Measurements from ENCODE around the gene MBTD1.
"Not testable (repeated sequence)": the region's sequence is repeated elsewhere in the genome, so short reads cannot be mapped to it uniquely, and the experiment has no call there.

The MBTD1 gene

DNA sequence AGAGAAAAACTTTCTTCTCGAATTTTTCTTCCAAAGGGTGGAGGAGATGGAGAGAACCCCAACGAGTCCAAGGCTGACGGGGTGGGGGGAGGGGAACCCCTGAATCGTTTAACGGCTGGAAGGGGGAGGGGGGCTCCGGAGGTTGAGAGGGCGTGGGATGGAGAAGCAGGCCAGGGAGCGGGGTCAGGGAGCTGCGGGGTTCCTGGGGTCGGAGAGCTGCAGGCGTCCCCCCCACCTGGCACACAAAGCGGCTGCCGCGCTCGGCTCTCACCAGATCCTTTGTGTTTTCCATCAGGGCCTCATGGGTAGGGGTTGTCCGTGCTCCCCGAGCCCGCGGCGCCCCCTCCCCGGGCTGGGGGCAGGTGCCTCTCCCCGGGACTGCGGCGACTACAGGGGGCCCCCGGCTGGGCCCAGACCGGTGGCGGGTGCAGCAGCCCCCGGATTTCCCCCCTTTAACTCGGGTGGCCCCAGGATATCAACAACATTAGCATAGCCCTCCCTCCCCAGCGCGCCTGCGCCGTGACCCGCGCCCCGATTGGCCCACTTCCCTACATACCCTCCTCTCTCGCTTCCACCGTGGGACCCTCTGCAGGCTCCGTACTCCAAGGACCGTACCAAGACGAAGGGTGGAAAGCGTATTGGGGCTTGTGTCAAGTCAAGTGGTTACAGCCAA, at the start of gene MBTD1:
Gene MBTD1 (minus strand): TSS at position 486 of the 673 bp plus-strand sequence. CDS start 34,888 bp downstream, outside the sequence.
- DNase-seq (ENCODE audit: low read depth in 2 of 2): peak; percentile 96

DNA sequence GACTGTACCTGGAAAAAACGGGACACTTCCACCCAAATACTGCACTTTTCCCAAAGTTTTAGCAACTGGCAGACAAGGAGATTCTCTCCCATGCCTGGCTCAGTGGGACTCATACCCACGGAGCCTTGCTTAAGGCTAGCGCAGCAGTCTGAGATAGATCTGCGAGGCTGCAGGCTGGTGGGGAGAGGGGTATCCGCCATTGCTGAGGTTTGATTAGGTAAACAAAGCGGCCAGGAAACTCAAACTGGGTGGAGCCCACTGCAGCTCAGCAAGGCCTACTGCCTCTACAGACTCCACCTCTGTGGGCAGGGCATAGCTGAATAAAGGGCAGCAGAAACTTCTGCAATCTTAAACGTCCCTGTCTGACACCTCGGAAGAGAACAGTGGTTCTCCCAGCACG, 45.3 kb upstream of the MBTD1 start:
- no peak for DNase-seq (ENCODE audit: low read depth in 2 of 2)

DNA sequence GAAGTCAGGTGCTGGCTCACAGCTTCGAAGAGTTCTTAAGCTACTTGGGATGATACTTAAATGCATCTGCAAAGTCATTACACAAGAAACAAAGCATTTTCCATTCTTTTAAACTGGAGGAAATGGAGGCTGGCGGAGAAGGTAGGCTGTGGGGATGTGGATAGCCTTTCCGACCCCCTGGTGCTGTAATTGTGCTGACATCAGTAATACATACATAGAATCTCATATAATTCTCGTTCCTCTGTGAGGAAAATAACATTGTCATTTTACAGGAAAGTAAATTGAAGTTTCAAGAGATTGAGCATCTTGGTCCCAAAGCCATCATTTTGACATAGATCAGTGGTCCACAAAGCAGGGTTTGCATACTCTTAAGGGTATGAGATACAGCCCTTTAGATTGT, 40.0 kb upstream of the MBTD1 start:
- no peak for DNase-seq (ENCODE audit: low read depth in 2 of 2)

DNA sequence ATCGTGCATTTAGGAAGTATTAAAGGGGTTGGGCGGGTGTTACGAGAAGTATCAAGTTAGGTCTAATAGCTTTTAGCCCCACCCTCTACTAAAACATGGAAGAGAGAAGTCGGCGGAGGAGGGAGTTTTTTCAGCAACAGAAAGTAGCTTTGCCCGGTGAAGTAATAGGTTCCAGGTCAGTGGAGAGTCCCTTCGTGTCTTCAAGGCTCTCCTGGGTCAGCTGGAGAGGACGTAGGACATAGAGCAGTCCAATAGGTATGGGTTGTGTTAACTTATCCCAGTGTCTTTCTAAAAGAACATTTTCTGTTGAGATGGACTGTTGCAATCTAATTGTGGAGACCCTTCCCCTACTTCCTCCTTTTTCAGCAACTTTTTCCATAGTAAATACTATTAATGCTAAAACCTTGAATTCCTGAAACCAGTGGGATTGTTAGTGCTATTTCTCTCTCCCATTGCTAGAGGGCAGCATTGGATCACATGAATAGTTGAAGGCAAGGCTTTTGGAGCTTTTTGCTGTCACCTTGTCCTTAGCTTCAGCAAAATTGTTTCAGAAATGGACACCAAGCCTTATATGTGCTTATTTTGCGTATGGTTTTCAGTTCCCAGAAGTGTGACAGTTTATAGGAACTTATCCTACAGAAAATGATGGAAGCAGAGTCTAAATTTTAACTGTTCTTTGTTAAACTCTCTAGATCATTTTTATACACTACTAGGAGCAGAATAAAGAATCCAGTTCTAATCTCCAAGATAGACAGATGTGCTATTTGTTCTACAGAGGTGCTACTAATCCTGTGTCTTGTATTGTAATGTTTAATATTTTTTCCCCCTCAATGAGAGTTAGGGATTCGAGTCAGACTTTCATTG, 38.9 kb upstream of the MBTD1 start:
- DNase-seq (ENCODE audit: low read depth in 2 of 2): peak; percentile 13 to 18

DNA sequence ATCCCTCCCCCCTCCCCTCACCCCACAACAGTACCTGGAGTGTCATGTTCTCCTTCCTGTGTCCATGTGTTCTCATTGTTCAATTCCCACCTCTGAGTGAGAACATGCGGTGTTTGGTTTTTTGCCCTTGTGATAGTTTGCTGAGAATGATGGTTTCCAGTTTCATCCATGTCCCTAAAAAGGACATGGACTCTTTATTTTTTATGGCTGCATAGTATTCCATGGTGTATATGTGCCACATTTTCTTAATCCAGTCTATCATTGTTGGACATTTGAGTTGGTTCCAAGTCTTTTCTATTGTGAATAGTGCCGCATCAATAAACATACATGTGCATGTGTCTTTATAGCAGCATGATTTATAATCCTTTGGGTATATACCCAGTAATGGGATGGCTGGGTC, 34.5 kb upstream of the MBTD1 start:
- not testable (repeated sequence) for DNase-seq (ENCODE audit: low read depth in 2 of 2)

DNA sequence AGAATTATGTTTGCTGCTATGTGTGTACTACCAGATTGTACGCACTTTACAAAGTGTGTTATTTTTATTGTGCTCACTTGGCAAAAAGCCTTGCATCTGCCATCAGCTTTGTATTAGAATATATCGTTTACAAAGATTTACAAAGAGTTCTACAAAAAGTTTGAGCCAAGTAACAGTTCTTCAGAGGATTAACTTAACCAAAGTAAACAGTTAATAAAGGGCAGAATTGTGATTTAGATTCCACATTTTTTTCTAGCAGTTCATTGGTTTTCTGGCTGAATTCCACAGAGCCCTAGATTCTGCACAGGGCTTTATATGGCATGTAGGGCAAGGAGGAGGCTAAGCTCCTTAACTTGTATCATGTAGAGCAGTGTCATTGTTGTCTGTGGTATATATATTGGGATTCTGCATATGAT, 29.9 kb upstream of the MBTD1 start:
- DNase-seq (ENCODE audit: low read depth in 2 of 2): peak; percentile 17 to 27

DNA sequence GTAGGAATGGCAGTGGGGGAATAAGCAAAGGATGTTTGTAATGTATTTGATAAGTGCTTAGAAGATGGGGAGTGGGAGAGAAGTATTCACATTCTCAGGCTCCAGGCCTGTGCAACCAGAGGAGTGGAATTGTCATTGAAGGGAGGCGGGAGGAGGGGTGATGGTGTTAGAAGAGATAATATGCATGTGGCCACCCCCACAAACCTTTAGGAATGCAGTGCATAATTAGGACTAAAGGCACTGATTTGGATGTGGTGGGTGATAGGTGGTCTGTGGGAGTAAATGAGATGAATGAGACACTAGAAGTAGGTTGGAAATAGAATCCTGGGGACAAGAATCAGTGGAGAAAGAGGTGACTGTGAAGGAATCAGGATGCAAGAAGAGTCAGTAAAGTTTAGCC, 27.6 kb upstream of the MBTD1 start:
- no peak for DNase-seq (ENCODE audit: low read depth in 2 of 2)

DNA sequence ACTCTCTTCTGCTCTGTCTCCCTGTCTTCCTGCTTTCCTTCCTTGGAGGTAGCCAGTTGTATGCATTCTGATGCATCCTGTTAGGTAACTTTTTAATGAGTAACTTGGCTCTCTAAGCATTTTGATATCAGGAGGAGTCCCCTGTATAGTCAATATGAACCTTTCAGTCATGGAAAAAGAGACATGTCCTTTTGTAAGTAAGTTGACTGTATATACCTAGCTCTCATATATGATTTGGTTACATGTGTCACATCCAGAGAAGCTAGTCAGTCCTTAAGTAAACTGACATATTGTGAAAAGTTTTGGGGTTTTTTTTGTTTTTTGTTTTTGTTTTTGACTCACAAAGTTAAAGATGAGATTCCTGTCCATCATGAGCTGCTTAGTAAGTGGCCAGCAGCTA, 19.3 kb upstream of the MBTD1 start:
- no peak for DNase-seq (ENCODE audit: low read depth in 2 of 2)

DNA sequence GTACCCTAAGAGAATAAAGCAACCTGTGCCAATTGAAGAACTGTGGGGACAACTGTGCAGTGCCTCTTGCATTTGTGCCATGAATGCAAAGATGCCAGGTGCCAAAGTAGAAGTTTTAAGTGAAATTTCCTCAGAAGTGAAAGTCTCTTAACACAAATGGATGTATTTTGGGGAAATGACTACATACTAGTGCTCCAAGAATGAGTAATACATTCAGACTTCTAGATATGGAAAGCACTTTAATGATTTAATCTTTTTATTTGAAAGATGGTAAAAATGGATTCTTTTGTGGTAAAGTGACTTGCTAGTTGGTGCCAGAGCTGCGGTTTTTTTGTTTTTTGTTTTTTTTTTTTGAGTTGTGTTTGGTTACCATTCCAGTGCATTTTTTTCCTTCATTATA, 15.5 kb upstream of the MBTD1 start:
- DNase-seq (ENCODE audit: low read depth in 2 of 2): peak; percentile 61 to 66

DNA sequence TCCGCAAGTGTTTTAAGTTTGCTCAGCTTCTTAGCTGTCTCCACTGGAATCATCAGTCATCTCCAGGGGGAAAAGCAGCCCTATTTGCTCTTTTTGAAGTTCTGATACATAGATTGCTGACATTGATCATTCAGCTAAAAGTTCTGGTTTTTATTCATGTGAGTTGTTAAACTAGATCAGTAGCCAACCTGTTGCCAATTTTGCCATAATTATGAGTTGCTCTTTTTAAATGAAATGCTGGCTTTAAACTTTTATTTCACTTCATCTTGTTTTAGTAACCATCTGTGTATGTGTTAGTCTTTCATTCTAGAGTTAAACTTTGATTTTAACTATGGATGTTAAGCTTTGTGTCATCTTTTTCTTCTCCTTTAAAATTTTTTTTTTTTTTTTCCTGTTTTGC, 13.0 kb upstream of the MBTD1 start:
- DNase-seq (ENCODE audit: low read depth in 2 of 2): no peak

DNA sequence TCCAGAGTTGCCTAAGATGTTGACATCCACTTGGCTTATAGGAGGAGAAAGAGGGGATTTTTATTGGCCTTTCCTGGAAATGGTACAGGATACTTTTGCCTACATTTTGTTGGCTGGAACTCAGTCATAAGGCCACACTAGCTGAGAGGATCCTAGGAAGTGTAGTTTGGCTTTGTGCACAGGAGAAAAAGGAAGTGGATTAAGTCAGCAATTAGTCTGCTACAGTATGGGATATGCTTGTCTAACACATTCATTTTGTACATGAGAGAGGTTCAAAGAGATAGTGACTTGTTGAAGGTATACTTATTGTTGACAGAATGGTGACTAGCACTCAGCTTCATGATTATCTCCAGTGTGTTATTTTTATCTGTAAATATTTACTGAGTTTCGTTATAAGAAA, 10.8 kb upstream of the MBTD1 start:
- no peak for DNase-seq (ENCODE audit: low read depth in 2 of 2)

DNA sequence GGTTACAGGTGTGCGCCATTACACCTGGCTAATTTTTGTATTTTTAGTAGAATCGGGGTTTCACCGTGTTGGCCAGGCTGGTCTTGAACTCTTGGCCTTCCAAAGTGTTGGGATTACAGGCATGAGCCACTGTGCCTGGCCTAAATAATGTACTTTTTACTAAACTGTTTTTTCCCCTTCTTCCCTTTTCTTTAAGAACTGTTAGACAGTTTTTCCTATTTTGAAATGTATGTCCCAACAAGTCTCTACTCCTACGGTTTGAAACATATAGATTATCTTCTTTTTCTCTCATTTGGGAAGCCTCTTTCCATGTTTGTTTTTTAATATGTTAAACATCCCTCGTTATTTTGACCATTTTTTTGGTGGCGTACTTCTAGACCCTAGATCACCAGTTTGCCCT, 10.1 kb upstream of the MBTD1 start:
- DNase-seq (ENCODE audit: low read depth in 2 of 2): no peak

DNA sequence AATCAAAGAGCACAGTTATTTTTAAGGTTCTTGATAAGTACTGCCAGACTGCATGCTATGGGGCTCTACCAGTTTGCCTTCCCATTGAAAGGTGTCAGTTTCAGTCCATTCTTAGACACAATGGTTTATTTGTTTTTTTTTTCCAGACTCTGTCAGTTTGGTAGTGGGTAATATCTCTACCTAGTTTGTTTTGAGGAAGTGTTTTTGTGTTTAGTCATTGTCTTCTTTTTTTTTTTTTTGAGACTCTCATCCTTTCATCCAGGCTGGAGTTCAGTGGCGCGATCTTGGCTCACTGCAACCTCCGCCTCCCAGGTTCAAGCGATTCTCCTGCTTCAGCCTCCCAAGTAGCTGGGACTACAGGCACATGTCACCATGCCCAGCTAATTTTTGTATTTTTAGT, 4.6 kb upstream of the MBTD1 start:
- not testable (repeated sequence) for DNase-seq (ENCODE audit: low read depth in 2 of 2)

DNA sequence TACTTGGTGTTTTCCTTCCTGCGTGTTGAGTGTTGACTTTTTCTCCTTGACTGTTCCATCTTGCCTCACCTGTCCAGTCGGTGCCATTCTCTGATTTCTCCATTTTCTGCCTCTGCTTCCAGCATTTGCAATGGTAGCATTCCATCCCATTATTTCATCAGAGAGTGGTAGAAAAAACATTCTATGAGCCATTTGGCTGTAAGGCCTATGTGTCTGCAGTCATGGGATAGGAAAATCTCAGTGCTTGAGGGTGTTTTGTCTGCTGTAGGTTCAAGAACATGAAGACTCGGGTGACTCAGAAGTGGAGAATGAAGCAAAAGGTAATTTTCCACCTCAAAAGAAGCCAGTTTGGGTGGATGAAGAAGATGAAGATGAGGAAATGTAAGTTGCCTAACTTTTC, 3.2 kb upstream of the MBTD1 start:
- DNase-seq (ENCODE audit: low read depth in 2 of 2): no peak

DNA sequence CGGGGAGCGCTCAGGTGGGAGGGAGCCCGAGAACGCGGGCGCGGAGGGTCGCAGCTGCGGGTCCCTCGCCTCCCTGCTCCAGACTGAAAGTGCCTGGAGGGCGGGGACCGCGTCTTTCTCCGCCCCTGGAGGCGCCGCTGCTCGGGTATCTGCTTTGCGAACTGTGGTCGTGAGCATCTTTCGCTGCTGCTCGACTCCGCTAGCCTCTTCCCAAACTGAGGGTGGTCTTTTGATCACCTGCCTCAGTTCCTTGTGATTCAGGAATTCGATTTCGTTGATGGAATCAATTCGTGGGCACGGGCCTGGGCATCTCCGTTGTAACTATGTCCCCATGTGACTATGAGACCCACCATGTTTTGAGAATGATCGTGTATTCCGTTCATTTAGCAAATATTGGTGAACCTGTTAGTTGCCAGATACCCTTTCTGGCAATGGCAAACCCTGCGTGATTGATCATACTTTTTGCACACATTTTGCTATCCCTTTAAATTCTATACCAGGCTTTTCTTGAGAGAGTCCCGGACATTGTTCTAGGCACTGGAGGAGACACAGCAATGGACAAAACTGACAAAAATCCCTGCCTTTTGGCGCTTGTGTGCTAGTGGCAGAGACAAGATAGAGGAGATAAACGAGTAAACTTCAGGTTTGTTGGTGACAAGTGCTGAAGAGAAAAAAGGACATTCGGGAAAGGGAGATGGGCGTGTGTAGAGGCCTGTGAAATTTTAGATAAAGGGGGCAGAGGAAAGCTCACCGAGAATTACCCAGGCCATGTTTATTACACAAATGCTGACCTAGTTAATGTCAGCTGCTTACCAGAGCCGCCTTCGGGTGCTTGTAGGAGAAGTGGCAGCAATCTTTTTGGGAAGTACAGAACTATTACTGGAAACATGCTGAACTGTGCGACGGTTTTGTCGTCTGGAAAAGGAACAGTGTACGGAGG, 1.4 kb upstream of the MBTD1 start:
- DNase-seq (ENCODE audit: low read depth in 2 of 2): no peak

DNA sequence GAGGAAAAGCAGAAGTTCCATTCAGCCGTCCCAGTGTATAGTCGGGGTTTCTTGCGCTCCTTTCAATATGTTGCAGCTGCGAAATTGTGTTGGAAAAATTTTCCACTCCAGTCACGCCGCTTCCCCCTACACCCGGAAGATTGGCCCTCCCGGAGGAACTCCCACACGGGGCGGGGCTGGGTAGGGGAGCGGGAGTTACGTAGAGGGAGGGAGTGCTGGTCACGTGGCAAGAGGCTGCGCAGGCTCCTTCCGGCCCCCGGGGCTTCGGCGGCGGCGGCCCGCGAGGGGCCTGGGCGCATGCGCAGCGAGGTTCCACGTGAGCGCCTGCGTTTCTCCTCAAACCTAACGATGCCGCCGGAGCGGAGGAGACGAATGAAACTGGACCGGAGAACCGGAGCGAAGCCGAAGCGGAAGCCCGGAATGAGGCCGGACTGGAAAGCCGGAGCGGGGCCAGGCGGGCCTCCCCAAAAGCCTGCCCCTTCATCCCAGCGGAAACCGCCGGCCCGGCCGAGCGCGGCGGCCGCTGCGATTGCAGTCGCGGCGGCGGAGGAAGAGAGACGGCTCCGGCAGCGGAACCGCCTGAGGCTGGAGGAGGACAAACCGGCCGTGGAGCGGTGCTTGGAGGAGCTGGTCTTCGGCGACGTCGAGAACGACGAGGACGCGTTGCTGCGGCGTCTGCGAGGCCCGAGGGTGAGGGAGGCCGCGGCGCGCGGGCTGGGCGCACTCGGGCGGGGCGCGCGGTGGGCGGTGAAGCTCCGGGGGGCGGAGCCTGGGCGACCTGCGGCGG, 581 bp upstream of the MBTD1 start, which contains the start of gene UTP18:
Gene UTP18 (plus strand): TSS at position 310 of the 787 bp plus-strand sequence. CDS start 39 bp downstream, at position 349.
- peak; percentile 96 to 97 for DNase-seq (ENCODE audit: low read depth in 2 of 2)

DNA sequence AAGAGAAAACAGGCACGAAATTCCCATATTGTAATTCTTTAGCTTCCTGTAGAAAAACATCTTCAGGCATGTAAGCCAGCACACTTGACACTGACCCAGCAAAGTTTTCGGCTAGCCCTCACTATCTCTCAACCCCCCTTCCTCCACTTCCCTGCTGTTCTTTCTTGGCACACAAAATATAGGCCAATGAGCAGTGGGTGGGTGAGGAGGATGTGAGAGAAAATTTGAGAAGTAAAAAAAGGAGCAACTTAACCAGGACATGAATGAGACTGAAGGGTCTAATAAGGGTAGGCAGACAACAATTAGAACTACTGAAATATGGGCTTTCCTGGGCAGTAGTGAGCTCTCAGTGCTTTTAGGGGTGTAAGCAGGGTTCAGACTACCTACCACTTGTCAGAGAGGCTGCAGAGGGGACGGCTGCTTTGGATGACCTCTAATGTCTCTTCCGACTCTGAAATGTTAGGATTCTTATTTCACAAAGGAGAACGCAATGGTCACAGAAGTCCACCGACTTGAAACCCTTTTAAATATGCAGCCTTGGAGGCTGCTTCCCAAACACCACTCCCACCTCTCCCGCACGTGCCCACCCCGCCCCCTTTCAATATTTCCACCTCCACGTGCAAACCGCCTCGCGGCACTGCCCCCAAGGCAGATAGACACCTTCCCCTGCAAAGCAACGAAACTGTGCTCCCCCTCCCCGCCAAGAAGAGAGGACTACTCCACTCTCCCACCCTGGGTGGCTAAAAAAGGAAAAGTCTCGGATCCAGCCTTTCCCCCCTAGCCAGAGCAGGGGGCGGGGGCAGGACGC, 889 bp downstream of the MBTD1 start:
- DNase-seq (ENCODE audit: low read depth in 2 of 2): no peak

DNA sequence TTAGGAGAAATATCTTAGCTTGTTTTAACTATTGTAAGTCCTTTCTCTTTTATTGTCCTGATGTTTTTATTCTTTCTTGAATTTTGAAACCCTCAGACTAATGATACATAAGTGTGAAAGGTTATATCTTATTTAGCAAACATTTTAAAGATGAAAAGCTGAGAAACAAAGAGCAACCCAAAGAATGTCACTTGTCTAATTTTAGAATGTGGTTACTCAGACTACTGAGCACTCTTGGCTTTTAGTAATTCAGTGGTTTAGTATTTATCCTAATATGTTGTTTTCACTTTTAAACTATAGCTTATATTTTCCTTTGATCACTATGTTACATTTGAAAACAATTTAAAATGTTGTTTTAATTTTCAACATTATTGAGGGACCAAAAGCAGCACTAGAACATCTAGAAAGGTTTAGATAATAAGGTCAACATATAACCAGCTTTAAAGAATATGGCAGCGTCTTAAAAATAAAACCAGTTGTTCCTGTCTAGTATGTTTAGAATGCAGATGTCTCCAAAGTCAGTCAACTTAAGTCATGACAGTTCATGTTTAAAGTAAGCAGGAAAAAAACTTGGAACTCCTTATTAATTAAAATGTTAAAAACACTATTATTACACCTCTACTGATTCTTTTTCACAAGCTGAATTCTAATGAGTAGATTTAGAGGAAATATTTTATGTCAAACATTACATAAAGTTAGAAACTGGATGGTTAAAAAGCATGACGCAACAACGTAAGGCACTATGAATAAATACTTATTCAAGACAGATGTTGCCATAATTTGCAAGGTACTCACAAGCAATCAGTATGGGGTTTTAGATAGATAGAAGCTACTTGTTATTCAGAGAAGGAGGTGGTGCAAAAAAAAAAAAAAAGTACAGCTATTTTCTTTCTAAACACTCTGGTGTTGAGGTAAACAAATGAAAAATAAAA, 2.4 kb downstream of the MBTD1 start:
- peak in 1 of 2 experiments; percentile 15 for DNase-seq (ENCODE audit: low read depth in 2 of 2)

DNA sequence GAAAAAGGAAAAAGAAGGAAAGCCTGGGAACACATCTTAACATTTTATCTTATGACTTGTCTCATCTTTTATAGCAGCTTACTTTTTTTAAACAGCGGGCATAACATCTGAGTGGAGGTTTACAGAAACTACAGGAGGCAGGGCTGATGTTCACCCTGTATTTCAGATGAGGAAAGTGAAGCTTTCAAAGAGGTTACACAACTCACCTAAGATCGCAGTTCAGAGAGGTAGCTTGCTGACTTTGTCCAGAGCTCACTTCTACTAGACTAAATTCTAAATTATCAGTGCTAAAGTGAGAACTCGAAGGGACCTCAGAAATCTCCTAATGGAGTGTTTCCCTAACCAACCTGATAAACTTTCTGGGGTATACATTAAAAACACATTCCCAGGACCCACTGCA, 3.7 kb downstream of the MBTD1 start:
- no peak for DNase-seq (ENCODE audit: low read depth in 2 of 2)

Data from fibroblast of skin of left quadriceps (primary cell).